OCI-LY1 (cell line): ENCODE data around the gene AP5S1.

Experiments used
- CTCF ChIP-seq: fragments of 200-600 bp; sonication (generic), shearing (Covaris generic); IDR thresholded peaks from 2 replicates; pipeline ENCODE4 v1.5.1; 2017; ENCODE audit warnings: mild to moderate bottlenecking, antibody characterized with exemption, low read length, moderate library complexity, mixed read lengths
- EZH2 ChIP-seq: fragments of 200-600 bp; sonication (generic), shearing (Covaris generic); IDR thresholded peaks from 2 replicates; pipeline ENCODE4 v1.8.0; 2017; ENCODE audit warnings: borderline replicate concordance, mixed run types, mild to moderate bottlenecking, antibody characterized with exemption, low read length, moderate library complexity, mixed read lengths

- TF ChIP-seq EZH2 (no peak), CTCF (peak; percentile 14; the same call in 1 of the 2 replicates)
Observed at GRCh38 chr20:3825526-3825925, 5.2 kb downstream of the AP5S1 start.
